GM12865 (cell line): ENCODE results near the gene WDR46.

Experiments used
- DNase-seq: peaks from one replicate; pipeline ENCODE4 v3.0.0; 2010; ENCODE audit warnings: low read depth
- H3K4me3 ChIP-seq: 2 replicates; pipeline ENCODE4 v1.5.1; 2011; ENCODE audit warnings: mild to moderate bottlenecking, low read depth, low read length, control low read depth
- CTCF ChIP-seq: IDR thresholded peaks from 2 replicates; pipeline ENCODE4 v1.5.1; 2011; ENCODE audit warnings: low read length, control low read depth, low read depth, inconsistent platforms; ENCODE audit not compliant: insufficient read depth; ENCODE audit errors: missing control alignments

The WDR46 gene

GRCh38 chr6:33317669-33318425, 28.8 kb upstream of the WDR46 start, which contains the start of gene ZBTB22:
TSS of gene ZBTB22 (minus strand) at chr6:33317744. CDS start at chr6:33316916, 828 bp downstream.
- peak within 1 kb of the TSS; percentile 70 for H3K4me3 ChIP-seq
- peak; percentile 99 for DNase-seq
- TF ChIP-seq CTCF: no peak

GRCh38 chr6:33317419-33317668, 28.3 kb upstream of the WDR46 start:
- H3K4me3 ChIP-seq: peak overlapping the region; percentile 70
- TF ChIP-seq CTCF: no peak
- no peak for DNase-seq

- no peak for DNase-seq
- H3K4me3 ChIP-seq: peak overlapping the region; percentile 41
- no peak for TF ChIP-seq CTCF
Observed at GRCh38 chr6:33316603-33317418, 27.8 kb upstream of the WDR46 start.

GRCh38 chr6:33315793-33316602, 27.0 kb upstream of the WDR46 start:
- no peak for TF ChIP-seq CTCF

GRCh38 chr6:33314943-33315792, 26.1 kb upstream of the WDR46 start:
- H3K4me3 ChIP-seq: peak overlapping the region; percentile 87
- no peak for TF ChIP-seq CTCF
- DNase-seq: peak; percentile 67

More at GRCh38 chr6:33315793-33316602, 27.0 kb upstream of the WDR46 start:
- no peak overlapping the region for H3K4me3 ChIP-seq
- DNase-seq: no peak

GRCh38 chr6:33314515-33314942, 25.5 kb upstream of the WDR46 start:
- DNase-seq: peak; percentile 85
- peak overlapping the region; percentile 87 for H3K4me3 ChIP-seq
- TF ChIP-seq CTCF: no peak
